Upper lobe of left lung (tissue), 6 donors: Measurements from ENCODE around the gene RHO. TPM values are rescaled to one million over a fixed set of nuclear protein-coding genes. Genes with fewer than 3 reads are reported as not detected.

ENCODE experiments used
- ATAC-seq, 2 donors: fragments of 200-7000 bp; cut with Tn5 transposase; one replicate each; pipeline ENCODE4 v1.9.1; 2022; ENCODE audit warnings: mild to moderate bottlenecking in 2 of 2, moderate library complexity in 2 of 2; ENCODE audit not compliant: low FRiP score in 2 of 2
- DNase-seq, 2 donors: peaks; one replicate each; pipeline ENCODE4 v3.0.0-alpha.2; 2019 to 2020
- H3K27ac ChIP-seq, 4 donors: fragments of 200-600 bp; sonication (generic); one replicate each; pipeline ENCODE4 v1.5.1; 2016 to 2019
- H3K27me3 ChIP-seq, 4 donors: fragments of 200-600 bp; sonication (generic); one replicate each; pipeline ENCODE4 v1.5.1; 2017 to 2019
- H3K36me3 ChIP-seq, 4 donors: fragments of 200-600 bp; sonication (generic); one replicate each; pipeline ENCODE4 v1.5.1; 2016 to 2019
- H3K4me1 ChIP-seq, 4 donors: fragments of 200-600 bp; sonication (generic); one replicate each; pipeline ENCODE4 v1.5.1; 2018 to 2019
- H3K4me3 ChIP-seq, 4 donors: fragments of 200-600 bp; sonication (generic); one replicate each; pipeline ENCODE4 v1.5.1; 2017 to 2019; ENCODE audit warnings: mild to moderate bottlenecking in 2 of 4, moderate library complexity in 1 of 4
- H3K9me3 ChIP-seq, 4 donors: fragments of 200-600 bp; sonication (generic); one replicate each; pipeline ENCODE4 v1.5.1; 2018 to 2019
- CTCF ChIP-seq, 6 experiments: fragments of 450-650 bp in 4 of 6; fragments of 200-600 bp in 2 of 6; sonication (generic) in 2 of 6; IDR thresholded peaks; one replicate each; pipeline ENCODE4 v1.5.1; 2016 to 2019; ENCODE audit warnings: antibody characterized with exemption in 6 of 6
- EP300 ChIP-seq, 4 donors: sonication (generic); formaldehyde crosslinking; IDR thresholded peaks; one replicate each; pipeline ENCODE4 v1.5.1; 2017; ENCODE audit warnings: antibody characterized with exemption in 4 of 4, control low read depth in 2 of 4
- POLR2A ChIP-seq, 4 donors: fragments of 450-650 bp; IDR thresholded peaks; one replicate each; pipeline ENCODE4 v1.5.1; 2016 to 2017; ENCODE audit warnings: antibody characterized with exemption in 4 of 4, mild to moderate bottlenecking in 2 of 4
- POLR2AphosphoS5 ChIP-seq, 2 donors: sonication (generic); formaldehyde crosslinking; IDR thresholded peaks; one replicate each; pipeline ENCODE4 v1.5.1; 2017; ENCODE audit warnings: antibody characterized with exemption in 2 of 2
- WGBS, 2 donors: methylation state at CpG; one replicate each; pipeline ENCODE4 v1.1.5; 2017 to 2018; 5-methylcytosine and 5-hydroxymethylcytosine counted together
- total RNA-seq, 6 donors: library from RNA; depleted of rRNA in 4 of 6; stranded (reverse); fragments of >200 nt in 4 of 6; gene quantifications; one replicate each; pipeline versions ENCODE4 v1.1.0 to v1.2.1, GENCODE V29; 2016 to 2021
- donor health status: DM: no; HTN: no; CAD: no; lungs with moderate emphysema.
- donor health status: DM: no; HTN: yes; CAD: no; lungs with severe emphysema.

The RHO gene
- total RNA-seq, 6 donors from 2014 or later: not detected

GRCh38 chr3:129569856-129570255, 41.4 kb downstream of the RHO start:
- Histone ChIP-seq H3K36me3 (peaks cover 28 to 98% (median 88%) of the 10 kb centered on the region in 4 donors), H3K9me3 (no peaks in the 10 kb centered on the region)
- WGBS, 2 donors: 82 to 96% methylated on average over 6 to 7 of the region's 7 CpGs

GRCh38 chr3:129571605-129572547, 43.4 kb downstream of the RHO start:
- ATAC-seq: no peak
- no peaks in the 10 kb centered on the region for H3K9me3 ChIP-seq
- TF ChIP-seq EP300 (IDR thresholded peaks at IDR 0.05) (no peak), CTCF (IDR thresholded peaks at IDR 0.05) (no peak), POLR2AphosphoS5 (IDR thresholded peaks at IDR 0.05) (no peak), POLR2A (IDR thresholded peaks at IDR 0.05) (no peak)
- DNase-seq: no peak
- 93 to 100% methylated on average over 6 to 22 of the region's 22 CpGs for WGBS, 2 donors
- no peak overlapping the region for H3K4me3 ChIP-seq
- no peak overlapping the region for H3K27ac ChIP-seq
- H3K36me3 ChIP-seq: peaks cover 19 to 98% (median 83%) of the 10 kb centered on the region in 4 donors
- H3K4me1 ChIP-seq: peaks cover 7 to 13% (median 9%) of the 10 kb centered on the region in 4 donors
- no peaks in the 10 kb centered on the region for H3K27me3 ChIP-seq

More at GRCh38 chr3:129569856-129570255, 41.4 kb downstream of the RHO start:
- Histone ChIP-seq H3K27ac (no peak overlapping the region), H3K4me3 (no peak overlapping the region), H3K27me3 (no peaks in the 10 kb centered on the region), H3K4me1 (peaks cover 0 to 4% (median 0%) of the 10 kb centered on the region in 4 donors)
- TF ChIP-seq POLR2A (IDR thresholded peaks at IDR 0.05) (no peak), CTCF (IDR thresholded peaks at IDR 0.05) (no peak), POLR2AphosphoS5 (IDR thresholded peaks at IDR 0.05) (no peak), EP300 (IDR thresholded peaks at IDR 0.05) (no peak)
- ATAC-seq: no peak
- no peak for DNase-seq

- H3K4me1 ChIP-seq: peaks cover 14 to 17% (median 16%) of the 10 kb centered on the region in 4 donors
- DNase-seq (no peak), ATAC-seq (no peak)
- H3K27ac ChIP-seq: no peak overlapping the region
- TF ChIP-seq POLR2A (IDR thresholded peaks at IDR 0.05) (no peak), POLR2AphosphoS5 (IDR thresholded peaks at IDR 0.05) (no peak)
- WGBS, 2 donors: 97% methylated on average over 11 of the region's 18 CpGs; no CpG with 5 or more reads in 1 of the 2 donors
- no peaks in the 10 kb centered on the region for H3K27me3 ChIP-seq
- H3K36me3 ChIP-seq: peaks cover 19 to 98% (median 80%) of the 10 kb centered on the region in 4 donors
- no peaks in the 10 kb centered on the region for H3K9me3 ChIP-seq
- no peak overlapping the region for H3K4me3 ChIP-seq
These were observed 44.2 kb downstream of the RHO start for GRCh38 chr3:129572603-129573002.

- 86 to 93% methylated on average over 3 to 14 of the region's 14 CpGs for WGBS, 2 donors
- DNase-seq: peak in 1 of 2 donors; percentile 76
- no peaks in the 10 kb centered on the region for H3K9me3 ChIP-seq
- TF ChIP-seq POLR2A (IDR thresholded peaks at IDR 0.05) (no peak), EP300 (IDR thresholded peaks at IDR 0.05) (no peak)
- H3K27me3 ChIP-seq: no peaks in the 10 kb centered on the region
- peaks cover 23 to 25% (median 25%) of the 10 kb centered on the region in 4 donors for H3K4me1 ChIP-seq
- ATAC-seq: no peak
- no peak overlapping the region for H3K27ac ChIP-seq
- peaks cover 19 to 97% (median 84%) of the 10 kb centered on the region in 4 donors for H3K36me3 ChIP-seq
- no peak overlapping the region for H3K4me3 ChIP-seq
These were observed 45.1 kb downstream of the RHO start for GRCh38 chr3:129573493-129573892.

GRCh38 chr3:129574206-129574605, 45.8 kb downstream of the RHO start:
- Histone ChIP-seq H3K4me1 (peaks cover 30 to 32% (median 31%) of the 10 kb centered on the region in 4 donors), H3K27me3 (no peaks in the 10 kb centered on the region), H3K27ac (no peak overlapping the region), H3K36me3 (peaks cover 19 to 96% (median 82%) of the 10 kb centered on the region in 4 donors), H3K4me3 (no peak overlapping the region), H3K9me3 (no peaks in the 10 kb centered on the region)
- no peak for TF ChIP-seq CTCF (IDR thresholded peaks at IDR 0.05)
- no peak for TF ChIP-seq POLR2A (IDR thresholded peaks at IDR 0.05)
- TF ChIP-seq EP300 (IDR thresholded peaks at IDR 0.05): no peak
- no peak for TF ChIP-seq POLR2AphosphoS5 (IDR thresholded peaks at IDR 0.05)
- WGBS, 2 donors: 96% methylated on average over 14 to 24 of the region's 24 CpGs
- DNase-seq (peak in 1 of 2 donors; percentile 82), ATAC-seq (no peak)
